ENCODE results near the gene ZBTB16.

ZBTB16 gene

DNA sequence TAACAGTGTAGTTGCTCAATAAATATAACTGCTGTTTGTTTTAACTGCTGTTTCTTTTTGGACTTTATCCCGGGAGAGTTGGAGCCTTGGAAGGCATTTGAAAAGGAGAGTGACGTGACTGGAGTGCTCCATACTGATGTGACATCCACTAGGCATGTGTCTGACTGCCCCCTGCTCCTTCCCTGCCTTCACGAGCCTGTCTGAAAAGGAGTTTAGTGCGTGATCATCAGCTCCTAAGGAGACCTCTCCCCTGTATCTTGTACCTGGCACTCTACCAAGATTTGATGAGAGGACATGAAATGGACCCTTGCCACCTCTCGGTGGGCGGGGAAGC, 22.9 kb downstream of the ZBTB16 start:
- Mint-ChIP-seq H3K36me3 (no peaks in the 10 kb centered on the region), H3K4me1 (peaks cover 47% of the 10 kb centered on the region), H3K4me3 (no peak overlapping the region), H3K27ac (no peak overlapping the region), H3K27me3 (peaks cover 2% of the 10 kb centered on the region), H3K9me3 (no peaks in the 10 kb centered on the region)

GRCh38 chr11:114082767-114083181, 23.3 kb downstream of the ZBTB16 start:
- Mint-ChIP-seq H3K27ac (no peak overlapping the region), H3K27me3 (peaks cover 2% of the 10 kb centered on the region), H3K9me3 (no peaks in the 10 kb centered on the region), H3K36me3 (no peaks in the 10 kb centered on the region), H3K4me3 (no peak overlapping the region), H3K4me1 (peaks cover 45% of the 10 kb centered on the region)

- Mint-ChIP-seq H3K27ac (no peak overlapping the region), H3K36me3 (no peaks in the 10 kb centered on the region), H3K4me3 (no peak overlapping the region), H3K27me3 (peaks cover 2% of the 10 kb centered on the region), H3K9me3 (no peaks in the 10 kb centered on the region), H3K4me1 (peaks cover 36% of the 10 kb centered on the region)
These were observed 24.1 kb downstream of the ZBTB16 start for GRCh38 chr11:114083391-114084252.

DNA sequence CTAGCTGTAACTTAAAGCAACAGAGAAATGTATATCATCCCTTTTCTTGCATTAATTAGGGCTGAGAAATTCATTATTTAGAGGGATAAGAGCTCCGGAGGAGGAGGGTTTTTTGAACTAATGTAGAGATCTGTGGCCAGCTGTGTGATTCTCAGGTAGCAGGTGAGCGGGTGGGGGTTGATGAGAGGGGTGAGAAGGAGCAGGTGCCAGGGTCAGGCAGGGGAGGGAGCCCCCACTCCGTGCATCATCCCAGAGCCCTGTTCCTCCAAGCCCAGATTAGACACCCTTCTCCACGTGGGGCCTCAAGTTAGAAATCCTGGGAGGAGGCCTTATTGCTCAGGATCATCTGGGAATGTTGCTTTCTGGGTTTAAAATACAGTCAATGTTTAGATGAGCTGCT, 24.9 kb downstream of the ZBTB16 start:
- Mint-ChIP-seq H3K27me3 (peaks cover 2% of the 10 kb centered on the region), H3K27ac (no peak overlapping the region), H3K4me1 (peaks cover 28% of the 10 kb centered on the region), H3K4me3 (no peak overlapping the region), H3K9me3 (no peaks in the 10 kb centered on the region), H3K36me3 (no peaks in the 10 kb centered on the region)

- H3K4me3 Mint-ChIP-seq: no peak overlapping the region
These were observed 26.7 kb downstream of the ZBTB16 start for GRCh38 chr11:114085965-114086793.

DNA sequence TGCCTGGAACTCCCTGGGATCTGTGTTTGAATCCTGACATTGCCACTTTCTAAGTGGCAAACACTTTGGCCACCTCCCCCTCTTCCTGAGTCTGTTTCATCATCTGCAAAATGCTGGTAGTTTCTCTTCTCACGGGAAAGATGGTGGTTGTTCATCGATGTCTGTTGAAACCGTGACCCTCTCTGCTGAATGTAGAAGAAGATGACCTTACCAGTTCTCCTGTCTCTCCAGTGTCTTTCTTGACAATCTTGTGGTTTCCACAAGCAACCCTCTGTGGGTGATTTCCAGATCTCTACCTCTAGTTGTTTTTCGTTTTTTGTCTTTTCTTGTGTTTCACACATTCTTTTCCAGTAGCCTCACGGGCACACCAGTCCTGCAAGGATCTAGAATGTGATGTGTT, 27.5 kb downstream of the ZBTB16 start:
- H3K9me3 Mint-ChIP-seq: no peaks in the 10 kb centered on the region
- H3K27ac Mint-ChIP-seq: no peak overlapping the region

More at GRCh38 chr11:114085965-114086793, 26.7 kb downstream of the ZBTB16 start:
- Mint-ChIP-seq H3K27ac (no peak overlapping the region), H3K36me3 (no peaks in the 10 kb centered on the region), H3K4me1 (peaks cover 17% of the 10 kb centered on the region), H3K27me3 (peaks cover 2% of the 10 kb centered on the region), H3K9me3 (no peaks in the 10 kb centered on the region)

GRCh38 chr11:114088216-114088615, 28.7 kb downstream of the ZBTB16 start:
- Mint-ChIP-seq H3K4me1 (peaks cover 16% of the 10 kb centered on the region), H3K9me3 (no peaks in the 10 kb centered on the region), H3K36me3 (no peaks in the 10 kb centered on the region), H3K4me3 (no peak overlapping the region), H3K27ac (no peak overlapping the region), H3K27me3 (peaks cover 2% of the 10 kb centered on the region)

More for the DNA sequence above, 27.5 kb downstream of the ZBTB16 start:
- H3K27me3 Mint-ChIP-seq: peaks cover 2% of the 10 kb centered on the region
- H3K4me1 Mint-ChIP-seq: peaks cover 17% of the 10 kb centered on the region
- no peak overlapping the region for H3K4me3 Mint-ChIP-seq
- H3K36me3 Mint-ChIP-seq: no peaks in the 10 kb centered on the region

DNA sequence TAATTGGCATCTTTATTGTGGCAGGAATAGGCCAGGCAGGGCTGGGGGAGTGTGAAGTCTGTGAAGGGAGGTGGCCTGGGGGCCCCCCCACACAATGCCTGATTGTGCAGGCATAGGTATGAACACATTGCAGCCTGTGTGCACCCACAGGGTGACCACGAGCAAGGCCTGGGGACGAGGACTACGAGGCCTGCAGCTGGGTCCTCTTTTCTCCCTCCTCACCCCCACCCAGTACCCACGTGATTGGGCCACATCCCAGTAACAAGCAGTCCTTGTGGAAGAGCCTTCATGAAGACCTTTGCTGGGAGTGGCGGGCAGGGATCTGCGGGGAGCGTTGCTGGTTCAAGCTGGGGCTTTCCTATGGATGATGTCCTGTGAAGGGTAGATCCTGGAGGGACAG, 29.3 kb downstream of the ZBTB16 start:
- Mint-ChIP-seq H3K4me3 (no peak overlapping the region), H3K36me3 (no peaks in the 10 kb centered on the region), H3K9me3 (no peaks in the 10 kb centered on the region), H3K4me1 (peaks cover 13% of the 10 kb centered on the region), H3K27me3 (peaks cover 1% of the 10 kb centered on the region), H3K27ac (no peak overlapping the region)

- Mint-ChIP-seq H3K9me3 (no peaks in the 10 kb centered on the region), H3K4me1 (peaks cover 8% of the 10 kb centered on the region), H3K36me3 (no peaks in the 10 kb centered on the region), H3K4me3 (no peak overlapping the region), H3K27ac (no peak overlapping the region), H3K27me3 (no peaks in the 10 kb centered on the region)
These were observed 30.2 kb downstream of the ZBTB16 start for GRCh38 chr11:114089748-114090147.

GRCh38 chr11:114090225-114090910, 30.9 kb downstream of the ZBTB16 start:
- Mint-ChIP-seq H3K27me3 (no peaks in the 10 kb centered on the region), H3K4me1 (peaks cover 8% of the 10 kb centered on the region), H3K9me3 (no peaks in the 10 kb centered on the region), H3K36me3 (no peaks in the 10 kb centered on the region), H3K4me3 (no peak overlapping the region), H3K27ac (no peak overlapping the region)

- H3K36me3 Mint-ChIP-seq: no peaks in the 10 kb centered on the region
- peaks cover 8% of the 10 kb centered on the region for H3K4me1 Mint-ChIP-seq
- no peaks in the 10 kb centered on the region for H3K27me3 Mint-ChIP-seq
- H3K9me3 Mint-ChIP-seq: no peaks in the 10 kb centered on the region
- no peak overlapping the region for H3K4me3 Mint-ChIP-seq
- H3K27ac Mint-ChIP-seq: no peak overlapping the region
These were observed 31.5 kb downstream of the ZBTB16 start for GRCh38 chr11:114090976-114091375.

DNA sequence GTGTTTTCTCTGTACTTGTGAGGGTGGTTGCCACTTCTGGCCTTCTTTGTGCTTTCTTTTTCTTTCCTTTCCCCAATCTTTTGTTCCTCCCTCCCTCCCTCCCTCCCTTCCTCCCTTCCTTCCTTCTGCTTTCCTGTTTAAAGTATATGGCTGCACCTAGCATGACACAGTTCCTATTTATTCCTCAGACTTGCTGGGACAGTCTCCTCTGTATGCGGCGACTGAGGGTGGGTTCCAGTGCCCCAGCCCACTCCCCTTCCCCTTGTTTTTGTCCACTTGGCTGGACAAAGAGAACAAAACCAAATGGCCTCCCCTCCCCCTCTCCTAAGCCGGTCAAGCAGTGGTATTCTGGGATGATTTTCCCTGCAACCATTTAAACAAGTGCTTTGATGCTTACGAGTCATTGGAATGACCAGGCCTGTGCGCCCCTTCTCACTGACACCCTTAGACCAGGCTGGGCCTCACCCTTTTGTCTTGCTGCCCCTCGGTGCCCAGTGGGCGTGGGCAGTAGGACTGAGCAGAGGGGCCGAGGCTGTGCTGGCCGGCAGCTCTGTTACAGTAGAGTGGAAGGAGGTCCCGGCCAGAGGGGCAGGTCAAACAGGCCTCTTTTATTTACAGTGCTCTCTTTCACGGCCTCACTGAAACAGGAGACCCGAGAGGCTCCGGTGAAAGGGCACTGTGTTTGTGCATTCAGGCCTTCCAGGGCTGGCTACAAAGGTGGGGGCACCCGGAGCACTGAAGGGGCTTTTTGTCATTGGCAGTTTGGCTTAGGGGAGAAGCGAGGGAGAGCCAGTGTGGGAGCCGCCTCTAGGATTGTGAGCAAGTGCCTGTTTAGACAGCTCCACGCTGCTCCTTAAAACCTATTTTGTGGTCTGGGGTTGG, 32.2 kb downstream of the ZBTB16 start:
- Mint-ChIP-seq H3K27ac (no peak overlapping the region), H3K9me3 (no peaks in the 10 kb centered on the region), H3K4me3 (no peak overlapping the region), H3K27me3 (no peaks in the 10 kb centered on the region), H3K36me3 (no peaks in the 10 kb centered on the region), H3K4me1 (peaks cover 8% of the 10 kb centered on the region)

DNA sequence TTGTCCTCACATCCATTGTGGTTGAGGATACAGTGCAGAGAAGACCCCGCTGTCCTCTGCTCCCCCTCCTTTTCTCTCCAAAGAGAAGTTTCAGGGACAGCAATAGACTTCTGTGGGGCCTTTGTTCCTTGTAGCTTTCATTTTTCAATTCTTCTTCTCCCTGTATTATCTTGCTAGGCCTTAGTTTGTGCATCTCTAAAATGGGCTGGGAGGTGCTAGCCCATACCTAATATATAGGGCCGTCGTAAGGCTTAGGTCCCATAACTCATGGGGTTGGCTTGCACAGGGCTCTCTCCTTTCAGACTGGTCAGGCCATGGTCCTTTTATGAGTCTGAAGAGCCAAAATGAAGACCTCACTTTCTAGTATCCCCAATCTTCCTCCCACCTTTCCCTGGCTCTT, 33.0 kb downstream of the ZBTB16 start:
- Mint-ChIP-seq H3K36me3 (no peaks in the 10 kb centered on the region), H3K27ac (no peak overlapping the region), H3K4me1 (peaks cover under 1% of the 10 kb centered on the region), H3K27me3 (no peaks in the 10 kb centered on the region), H3K4me3 (no peak overlapping the region), H3K9me3 (no peaks in the 10 kb centered on the region)

DNA sequence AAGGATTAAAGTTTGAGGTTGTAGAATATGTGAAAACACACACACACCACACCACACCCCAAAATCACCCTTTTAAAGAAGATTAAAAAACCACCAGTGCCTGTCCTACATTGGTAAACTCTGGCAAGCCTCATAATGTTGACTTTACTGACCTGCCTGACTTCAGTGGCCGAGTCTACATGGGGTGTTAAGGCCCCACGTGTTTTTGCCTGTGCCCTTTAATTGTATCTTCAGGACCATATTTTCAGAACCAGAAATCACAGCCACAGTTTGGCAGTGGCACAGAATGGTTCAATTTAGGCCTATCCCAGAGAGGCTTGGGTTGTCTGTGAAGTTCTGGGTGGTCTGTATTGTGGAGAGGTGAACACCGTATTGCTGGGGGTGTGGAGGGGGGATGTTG, 33.4 kb downstream of the ZBTB16 start:
- Mint-ChIP-seq H3K4me1 (no peaks in the 10 kb centered on the region), H3K27ac (no peak overlapping the region), H3K9me3 (no peaks in the 10 kb centered on the region), H3K27me3 (no peaks in the 10 kb centered on the region), H3K4me3 (no peak overlapping the region), H3K36me3 (no peaks in the 10 kb centered on the region)

DNA sequence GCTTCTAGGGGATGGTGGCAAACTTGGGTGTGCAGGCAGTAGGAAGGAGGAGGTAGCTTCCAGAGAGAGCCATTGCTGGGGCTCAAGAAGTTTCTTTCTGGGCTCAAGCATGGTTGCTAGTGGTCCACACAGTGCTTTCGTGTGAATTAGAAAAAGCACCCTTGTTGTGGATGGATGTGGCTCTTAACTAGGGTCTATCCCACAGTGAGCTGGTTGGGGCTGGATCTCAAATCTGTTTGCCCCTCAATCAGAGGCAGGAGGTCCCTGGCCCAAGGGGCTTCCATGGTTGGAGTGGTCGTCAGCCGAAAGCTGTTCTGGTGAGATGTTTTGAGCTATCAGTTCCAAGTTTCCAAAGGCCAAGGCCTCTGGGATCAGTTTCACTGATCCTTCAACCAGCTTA, 35.0 kb downstream of the ZBTB16 start:
- Mint-ChIP-seq H3K36me3 (no peaks in the 10 kb centered on the region), H3K27me3 (no peaks in the 10 kb centered on the region), H3K4me3 (no peak overlapping the region), H3K4me1 (peaks cover 3% of the 10 kb centered on the region), H3K9me3 (no peaks in the 10 kb centered on the region), H3K27ac (no peak overlapping the region)
